Measurements from ENCODE around the gene ZNF107. TPM values are rescaled to one million over a fixed set of nuclear protein-coding genes. Genes with fewer than 3 reads are reported as not detected.

Gene ZNF107
- total and polyA plus RNA-seq, 2 experiments from 2014 or later = 14.8 to 55.3 TPM

DNA sequence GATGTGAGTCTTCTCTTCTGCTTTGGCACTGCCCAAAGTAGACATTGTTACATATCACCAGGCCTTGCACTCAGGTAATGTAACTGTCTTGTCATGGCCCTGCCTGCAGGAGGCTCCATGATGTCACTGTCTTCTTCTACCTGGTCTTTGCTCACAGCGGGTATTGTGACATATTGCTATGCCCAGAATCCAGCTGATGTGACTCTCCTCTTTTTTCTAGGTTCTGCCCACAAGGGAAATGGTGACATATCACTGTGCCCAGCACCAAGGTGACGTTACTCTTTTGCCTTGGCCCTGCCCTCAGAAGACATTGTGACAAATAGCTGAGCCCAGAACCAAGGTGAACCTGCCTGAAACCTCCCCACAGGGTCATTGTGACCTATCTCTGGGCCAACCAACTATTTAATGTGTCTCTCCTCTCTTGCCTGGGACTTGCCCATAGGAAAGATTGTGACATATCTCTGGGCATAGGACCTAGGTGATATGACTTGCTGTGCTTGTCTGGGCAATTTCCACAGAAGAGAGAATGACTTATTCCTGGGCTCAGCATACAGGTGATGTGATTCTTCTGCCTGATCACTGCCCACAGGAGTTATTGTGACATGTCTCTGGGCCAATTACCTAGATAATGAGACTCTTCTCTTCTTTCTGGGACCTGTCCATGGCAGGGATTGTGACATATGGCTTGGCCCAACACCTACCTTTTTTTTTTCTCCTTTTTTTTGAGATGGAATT is 26.5 kb upstream of the ZNF107 start:
- H3K4me1 Mint-ChIP-seq = no peaks in the 10 kb centered on the region
- peaks cover 55% of the 10 kb centered on the region for H3K9me3 Mint-ChIP-seq
- no peak overlapping the region for H3K4me2 ChIP-seq
- no peak for DNase-seq (ENCODE audit: low spot score)
- no peak overlapping the region for H3K4me3 Mint-ChIP-seq
- ATAC-seq = no peak
- H3K27ac ChIP-seq (ENCODE audit: low read depth) = no peak overlapping the region
- no peaks in the 10 kb centered on the region for H4K20me1 ChIP-seq (replicated peaks; ENCODE audit: insufficient read depth)
- H3K4me3 ChIP-seq = no peak overlapping the region
- H3K27ac Mint-ChIP-seq = no peak overlapping the region
- H3K9me2 ChIP-seq (ENCODE audit: insufficient read depth) = no peaks in the 10 kb centered on the region
- no peaks in the 10 kb centered on the region for H3K36me3 ChIP-seq (ENCODE audit: insufficient read depth)
- no peaks in the 10 kb centered on the region for H3K79me2 ChIP-seq (replicated peaks; ENCODE audit: insufficient read depth)
- H3K27me3 Mint-ChIP-seq (ENCODE audit: insufficient read depth, low read depth, poor library complexity) = peaks cover 5% of the 10 kb centered on the region
- H3K4me1 ChIP-seq (ENCODE audit: insufficient read depth) = no peaks in the 10 kb centered on the region
- no peaks in the 10 kb centered on the region for H3K27me3 ChIP-seq (ENCODE audit: insufficient read depth)
- peaks cover 19% of the 10 kb centered on the region for H3K36me3 Mint-ChIP-seq (ENCODE audit: low read depth)
- H3F3A ChIP-seq (replicated peaks; ENCODE audit: low read depth) = no peaks in the 10 kb centered on the region
- TF ChIP-seq CREB1 (CRISPR knock-in tag; IDR thresholded peaks at IDR 0.05; ENCODE audit: low read depth) = no peak
- no peak for TF ChIP-seq ZNF331 (CRISPR knock-in tag; IDR thresholded peaks at IDR 0.05; ENCODE audit: low read depth)
- TF ChIP-seq, protein P1, sequence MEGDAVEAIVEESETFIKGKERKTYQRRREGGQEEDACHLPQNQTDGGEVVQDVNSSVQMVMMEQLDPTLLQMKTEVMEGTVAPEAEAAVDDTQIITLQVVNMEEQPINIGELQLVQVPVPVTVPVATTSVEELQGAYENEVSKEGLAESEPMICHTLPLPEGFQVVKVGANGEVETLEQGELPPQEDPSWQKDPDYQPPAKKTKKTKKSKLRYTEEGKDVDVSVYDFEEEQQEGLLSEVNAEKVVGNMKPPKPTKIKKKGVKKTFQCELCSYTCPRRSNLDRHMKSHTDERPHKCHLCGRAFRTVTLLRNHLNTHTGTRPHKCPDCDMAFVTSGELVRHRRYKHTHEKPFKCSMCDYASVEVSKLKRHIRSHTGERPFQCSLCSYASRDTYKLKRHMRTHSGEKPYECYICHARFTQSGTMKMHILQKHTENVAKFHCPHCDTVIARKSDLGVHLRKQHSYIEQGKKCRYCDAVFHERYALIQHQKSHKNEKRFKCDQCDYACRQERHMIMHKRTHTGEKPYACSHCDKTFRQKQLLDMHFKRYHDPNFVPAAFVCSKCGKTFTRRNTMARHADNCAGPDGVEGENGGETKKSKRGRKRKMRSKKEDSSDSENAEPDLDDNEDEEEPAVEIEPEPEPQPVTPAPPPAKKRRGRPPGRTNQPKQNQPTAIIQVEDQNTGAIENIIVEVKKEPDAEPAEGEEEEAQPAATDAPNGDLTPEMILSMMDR (conservative IDR thresholded peaks at IDR 0.05; ENCODE audit: low read depth in 2 of 2) = peak in 1 of 2 experiments; percentile 39; a peak in 2 of 4 replicates
- TF ChIP-seq POLR2AphosphoS5 (IDR thresholded peaks at IDR 0.05; ENCODE audit: low read depth) = no peak
- TF ChIP-seq, protein P2, sequence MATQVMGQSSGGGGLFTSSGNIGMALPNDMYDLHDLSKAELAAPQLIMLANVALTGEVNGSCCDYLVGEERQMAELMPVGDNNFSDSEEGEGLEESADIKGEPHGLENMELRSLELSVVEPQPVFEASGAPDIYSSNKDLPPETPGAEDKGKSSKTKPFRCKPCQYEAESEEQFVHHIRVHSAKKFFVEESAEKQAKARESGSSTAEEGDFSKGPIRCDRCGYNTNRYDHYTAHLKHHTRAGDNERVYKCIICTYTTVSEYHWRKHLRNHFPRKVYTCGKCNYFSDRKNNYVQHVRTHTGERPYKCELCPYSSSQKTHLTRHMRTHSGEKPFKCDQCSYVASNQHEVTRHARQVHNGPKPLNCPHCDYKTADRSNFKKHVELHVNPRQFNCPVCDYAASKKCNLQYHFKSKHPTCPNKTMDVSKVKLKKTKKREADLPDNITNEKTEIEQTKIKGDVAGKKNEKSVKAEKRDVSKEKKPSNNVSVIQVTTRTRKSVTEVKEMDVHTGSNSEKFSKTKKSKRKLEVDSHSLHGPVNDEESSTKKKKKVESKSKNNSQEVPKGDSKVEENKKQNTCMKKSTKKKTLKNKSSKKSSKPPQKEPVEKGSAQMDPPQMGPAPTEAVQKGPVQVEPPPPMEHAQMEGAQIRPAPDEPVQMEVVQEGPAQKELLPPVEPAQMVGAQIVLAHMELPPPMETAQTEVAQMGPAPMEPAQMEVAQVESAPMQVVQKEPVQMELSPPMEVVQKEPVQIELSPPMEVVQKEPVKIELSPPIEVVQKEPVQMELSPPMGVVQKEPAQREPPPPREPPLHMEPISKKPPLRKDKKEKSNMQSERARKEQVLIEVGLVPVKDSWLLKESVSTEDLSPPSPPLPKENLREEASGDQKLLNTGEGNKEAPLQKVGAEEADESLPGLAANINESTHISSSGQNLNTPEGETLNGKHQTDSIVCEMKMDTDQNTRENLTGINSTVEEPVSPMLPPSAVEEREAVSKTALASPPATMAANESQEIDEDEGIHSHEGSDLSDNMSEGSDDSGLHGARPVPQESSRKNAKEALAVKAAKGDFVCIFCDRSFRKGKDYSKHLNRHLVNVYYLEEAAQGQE (IDR thresholded peaks at IDR 0.05; ENCODE audit: unreplicated experiment) = no peak
- TF ChIP-seq, protein P3, sequence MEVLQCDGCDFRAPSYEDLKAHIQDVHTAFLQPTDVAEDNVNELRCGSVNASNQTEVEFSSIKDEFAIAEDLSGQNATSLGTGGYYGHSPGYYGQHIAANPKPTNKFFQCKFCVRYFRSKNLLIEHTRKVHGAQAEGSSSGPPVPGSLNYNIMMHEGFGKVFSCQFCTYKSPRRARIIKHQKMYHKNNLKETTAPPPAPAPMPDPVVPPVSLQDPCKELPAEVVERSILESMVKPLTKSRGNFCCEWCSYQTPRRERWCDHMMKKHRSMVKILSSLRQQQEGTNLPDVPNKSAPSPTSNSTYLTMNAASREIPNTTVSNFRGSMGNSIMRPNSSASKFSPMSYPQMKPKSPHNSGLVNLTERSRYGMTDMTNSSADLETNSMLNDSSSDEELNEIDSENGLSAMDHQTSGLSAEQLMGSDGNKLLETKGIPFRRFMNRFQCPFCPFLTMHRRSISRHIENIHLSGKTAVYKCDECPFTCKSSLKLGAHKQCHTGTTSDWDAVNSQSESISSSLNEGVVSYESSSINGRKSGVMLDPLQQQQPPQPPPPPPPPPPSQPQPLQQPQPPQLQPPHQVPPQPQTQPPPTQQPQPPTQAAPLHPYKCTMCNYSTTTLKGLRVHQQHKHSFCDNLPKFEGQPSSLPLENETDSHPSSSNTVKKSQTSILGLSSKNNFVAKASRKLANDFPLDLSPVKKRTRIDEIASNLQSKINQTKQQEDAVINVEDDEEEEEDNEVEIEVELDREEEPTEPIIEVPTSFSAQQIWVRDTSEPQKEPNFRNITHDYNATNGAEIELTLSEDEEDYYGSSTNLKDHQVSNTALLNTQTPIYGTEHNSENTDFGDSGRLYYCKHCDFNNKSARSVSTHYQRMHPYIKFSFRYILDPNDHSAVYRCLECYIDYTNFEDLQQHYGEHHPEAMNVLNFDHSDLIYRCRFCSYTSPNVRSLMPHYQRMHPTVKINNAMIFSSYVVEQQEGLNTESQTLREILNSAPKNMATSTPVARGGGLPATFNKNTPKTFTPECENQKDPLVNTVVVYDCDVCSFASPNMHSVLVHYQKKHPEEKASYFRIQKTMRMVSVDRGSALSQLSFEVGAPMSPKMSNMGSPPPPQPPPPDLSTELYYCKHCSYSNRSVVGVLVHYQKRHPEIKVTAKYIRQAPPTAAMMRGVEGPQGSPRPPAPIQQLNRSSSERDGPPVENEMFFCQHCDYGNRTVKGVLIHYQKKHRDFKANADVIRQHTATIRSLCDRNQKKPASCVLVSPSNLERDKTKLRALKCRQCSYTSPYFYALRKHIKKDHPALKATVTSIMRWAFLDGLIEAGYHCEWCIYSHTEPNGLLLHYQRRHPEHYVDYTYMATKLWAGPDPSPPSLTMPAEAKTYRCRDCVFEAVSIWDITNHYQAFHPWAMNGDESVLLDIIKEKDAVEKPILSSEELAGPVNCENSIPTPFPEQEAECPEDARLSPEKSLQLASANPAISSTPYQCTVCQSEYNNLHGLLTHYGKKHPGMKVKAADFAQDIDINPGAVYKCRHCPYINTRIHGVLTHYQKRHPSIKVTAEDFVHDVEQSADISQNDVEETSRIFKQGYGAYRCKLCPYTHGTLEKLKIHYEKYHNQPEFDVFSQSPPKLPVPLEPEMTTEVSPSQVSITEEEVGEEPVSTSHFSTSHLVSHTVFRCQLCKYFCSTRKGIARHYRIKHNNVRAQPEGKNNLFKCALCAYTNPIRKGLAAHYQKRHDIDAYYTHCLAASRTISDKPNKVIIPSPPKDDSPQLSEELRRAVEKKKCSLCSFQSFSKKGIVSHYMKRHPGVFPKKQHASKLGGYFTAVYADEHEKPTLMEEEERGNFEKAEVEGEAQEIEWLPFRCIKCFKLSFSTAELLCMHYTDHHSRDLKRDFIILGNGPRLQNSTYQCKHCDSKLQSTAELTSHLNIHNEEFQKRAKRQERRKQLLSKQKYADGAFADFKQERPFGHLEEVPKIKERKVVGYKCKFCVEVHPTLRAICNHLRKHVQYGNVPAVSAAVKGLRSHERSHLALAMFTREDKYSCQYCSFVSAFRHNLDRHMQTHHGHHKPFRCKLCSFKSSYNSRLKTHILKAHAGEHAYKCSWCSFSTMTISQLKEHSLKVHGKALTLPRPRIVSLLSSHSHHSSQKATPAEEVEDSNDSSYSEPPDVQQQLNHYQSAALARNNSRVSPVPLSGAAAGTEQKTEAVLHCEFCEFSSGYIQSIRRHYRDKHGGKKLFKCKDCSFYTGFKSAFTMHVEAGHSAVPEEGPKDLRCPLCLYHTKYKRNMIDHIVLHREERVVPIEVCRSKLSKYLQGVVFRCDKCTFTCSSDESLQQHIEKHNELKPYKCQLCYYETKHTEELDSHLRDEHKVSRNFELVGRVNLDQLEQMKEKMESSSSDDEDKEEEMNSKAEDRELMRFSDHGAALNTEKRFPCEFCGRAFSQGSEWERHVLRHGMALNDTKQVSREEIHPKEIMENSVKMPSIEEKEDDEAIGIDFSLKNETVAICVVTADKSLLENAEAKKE (CRISPR knock-in tag; IDR thresholded peaks at IDR 0.05) = no peak
- TF ChIP-seq STAT1 (IDR thresholded peaks at IDR 0.05; ENCODE audit: unreplicated experiment) = no peak
- no peak overlapping the region for H2AFZ ChIP-seq
